ENCODE data around the gene KRTAP5-7.

KRTAP5-7 gene

GRCh38 chr11:71485466-71485865 is 41.6 kb upstream of the KRTAP5-7 start:
- Histone ChIP-seq H3K27ac (ENCODE audit: insufficient read depth, low read depth, low read length, poor library complexity, severe bottlenecking) (no peak overlapping the region), H3K27me3 (ENCODE audit: control insufficient read depth, insufficient read depth, low read length, poor library complexity, severe bottlenecking) (no peaks in the 10 kb centered on the region), H3K9me3 (ENCODE audit: control insufficient read depth, low read length) (no peaks in the 10 kb centered on the region), H3K4me1 (ENCODE audit: control insufficient read depth, insufficient read depth, low read length) (peaks cover 16% of the 10 kb centered on the region), H3K4me3 (ENCODE audit: insufficient read depth, low read depth, low read length) (no peak overlapping the region), H3K36me3 (ENCODE audit: control insufficient read depth, insufficient read depth, low read length) (peaks cover 17% of the 10 kb centered on the region)
- WGBS, 2 experiments: 95 to 96% methylated on average over 18 of the region's 18 CpGs

- H3K9me3 ChIP-seq (ENCODE audit: control insufficient read depth, low read length): no peaks in the 10 kb centered on the region
- no peaks in the 10 kb centered on the region for H3K27me3 ChIP-seq (ENCODE audit: control insufficient read depth, insufficient read depth, low read length, poor library complexity, severe bottlenecking)
- peaks cover 17% of the 10 kb centered on the region for H3K36me3 ChIP-seq (ENCODE audit: control insufficient read depth, insufficient read depth, low read length)
- H3K4me1 ChIP-seq (ENCODE audit: control insufficient read depth, insufficient read depth, low read length): peaks cover 16% of the 10 kb centered on the region
- no peak overlapping the region for H3K4me3 ChIP-seq (ENCODE audit: insufficient read depth, low read depth, low read length)
- 85 to 89% methylated on average over 1 of the region's 1 CpG for WGBS, 2 experiments
- H3K27ac ChIP-seq (ENCODE audit: insufficient read depth, low read depth, low read length, poor library complexity, severe bottlenecking): no peak overlapping the region
Measured at GRCh38 chr11:71486320-71486719, 40.7 kb upstream of the KRTAP5-7 start.

GRCh38 chr11:71488681-71489270 is 38.3 kb upstream of the KRTAP5-7 start:
- Histone ChIP-seq H3K27ac (ENCODE audit: insufficient read depth, low read depth, low read length, poor library complexity, severe bottlenecking) (no peak overlapping the region), H3K4me3 (ENCODE audit: insufficient read depth, low read depth, low read length) (no peak overlapping the region), H3K9me3 (ENCODE audit: control insufficient read depth, low read length) (no peaks in the 10 kb centered on the region), H3K4me1 (ENCODE audit: control insufficient read depth, insufficient read depth, low read length) (peaks cover 16% of the 10 kb centered on the region), H3K27me3 (ENCODE audit: control insufficient read depth, insufficient read depth, low read length, poor library complexity, severe bottlenecking) (no peaks in the 10 kb centered on the region), H3K36me3 (ENCODE audit: control insufficient read depth, insufficient read depth, low read length) (peaks cover 6% of the 10 kb centered on the region)
- WGBS, 2 experiments: 82 to 83% methylated on average over 6 of the region's 6 CpGs

GRCh38 chr11:71489311-71490043 is 37.6 kb upstream of the KRTAP5-7 start:
- Histone ChIP-seq H3K27me3 (ENCODE audit: control insufficient read depth, insufficient read depth, low read length, poor library complexity, severe bottlenecking) (no peaks in the 10 kb centered on the region), H3K9me3 (ENCODE audit: control insufficient read depth, low read length) (no peaks in the 10 kb centered on the region), H3K36me3 (ENCODE audit: control insufficient read depth, insufficient read depth, low read length) (peaks cover 2% of the 10 kb centered on the region), H3K27ac (ENCODE audit: insufficient read depth, low read depth, low read length, poor library complexity, severe bottlenecking) (no peak overlapping the region), H3K4me1 (ENCODE audit: control insufficient read depth, insufficient read depth, low read length) (peaks cover 16% of the 10 kb centered on the region), H3K4me3 (ENCODE audit: insufficient read depth, low read depth, low read length) (no peak overlapping the region)
- WGBS, 2 experiments: 90% methylated on average over 15 of the region's 15 CpGs

- Histone ChIP-seq H3K27ac (ENCODE audit: insufficient read depth, low read depth, low read length, poor library complexity, severe bottlenecking) (no peak overlapping the region), H3K36me3 (ENCODE audit: control insufficient read depth, insufficient read depth, low read length) (no peaks in the 10 kb centered on the region), H3K9me3 (ENCODE audit: control insufficient read depth, low read length) (no peaks in the 10 kb centered on the region), H3K4me3 (ENCODE audit: insufficient read depth, low read depth, low read length) (no peak overlapping the region), H3K4me1 (ENCODE audit: control insufficient read depth, insufficient read depth, low read length) (peaks cover 16% of the 10 kb centered on the region), H3K27me3 (ENCODE audit: control insufficient read depth, insufficient read depth, low read length, poor library complexity, severe bottlenecking) (no peaks in the 10 kb centered on the region)
- 95 to 96% methylated on average over 23 of the region's 23 CpGs for WGBS, 2 experiments
Measured at GRCh38 chr11:71490044-71490730, 36.9 kb upstream of the KRTAP5-7 start.

- H3K36me3 ChIP-seq (ENCODE audit: control insufficient read depth, insufficient read depth, low read length): no peaks in the 10 kb centered on the region
- H3K9me3 ChIP-seq (ENCODE audit: control insufficient read depth, low read length): no peaks in the 10 kb centered on the region
- WGBS, 2 experiments: 94 to 95% methylated on average over 28 of the region's 28 CpGs
- H3K27ac ChIP-seq (ENCODE audit: insufficient read depth, low read depth, low read length, poor library complexity, severe bottlenecking): no peak overlapping the region
- H3K27me3 ChIP-seq (ENCODE audit: control insufficient read depth, insufficient read depth, low read length, poor library complexity, severe bottlenecking): no peaks in the 10 kb centered on the region
- H3K4me1 ChIP-seq (ENCODE audit: control insufficient read depth, insufficient read depth, low read length): peaks cover 16% of the 10 kb centered on the region
- no peak overlapping the region for H3K4me3 ChIP-seq (ENCODE audit: insufficient read depth, low read depth, low read length)
Measured at GRCh38 chr11:71490731-71491390, 36.2 kb upstream of the KRTAP5-7 start.

GRCh38 chr11:71491531-71491930 is 35.5 kb upstream of the KRTAP5-7 start:
- Histone ChIP-seq H3K9me3 (ENCODE audit: control insufficient read depth, low read length) (no peaks in the 10 kb centered on the region), H3K36me3 (ENCODE audit: control insufficient read depth, insufficient read depth, low read length) (no peaks in the 10 kb centered on the region), H3K27ac (ENCODE audit: insufficient read depth, low read depth, low read length, poor library complexity, severe bottlenecking) (no peak overlapping the region), H3K4me1 (ENCODE audit: control insufficient read depth, insufficient read depth, low read length) (peaks cover 16% of the 10 kb centered on the region), H3K4me3 (ENCODE audit: insufficient read depth, low read depth, low read length) (no peak overlapping the region), H3K27me3 (ENCODE audit: control insufficient read depth, insufficient read depth, low read length, poor library complexity, severe bottlenecking) (no peaks in the 10 kb centered on the region)
- WGBS, 2 experiments: 94 to 95% methylated on average over 19 of the region's 19 CpGs

GRCh38 chr11:71491940-71492339 is 35.1 kb upstream of the KRTAP5-7 start:
- H3K4me3 ChIP-seq (ENCODE audit: insufficient read depth, low read depth, low read length): no peak overlapping the region
- no peak overlapping the region for H3K27ac ChIP-seq (ENCODE audit: insufficient read depth, low read depth, low read length, poor library complexity, severe bottlenecking)
- H3K27me3 ChIP-seq (ENCODE audit: control insufficient read depth, insufficient read depth, low read length, poor library complexity, severe bottlenecking): no peaks in the 10 kb centered on the region
- WGBS, 2 experiments: 89 to 90% methylated on average over 9 of the region's 9 CpGs
- H3K9me3 ChIP-seq (ENCODE audit: control insufficient read depth, low read length): no peaks in the 10 kb centered on the region
- no peaks in the 10 kb centered on the region for H3K36me3 ChIP-seq (ENCODE audit: control insufficient read depth, insufficient read depth, low read length)
- H3K4me1 ChIP-seq (ENCODE audit: control insufficient read depth, insufficient read depth, low read length): peaks cover 16% of the 10 kb centered on the region

- no peaks in the 10 kb centered on the region for H3K4me1 ChIP-seq (ENCODE audit: control insufficient read depth, insufficient read depth, low read length)
- H3K9me3 ChIP-seq (ENCODE audit: control insufficient read depth, low read length): no peaks in the 10 kb centered on the region
- 91 to 93% methylated on average over 20 of the region's 20 CpGs for WGBS, 2 experiments
- H3K27ac ChIP-seq (ENCODE audit: insufficient read depth, low read depth, low read length, poor library complexity, severe bottlenecking): no peak overlapping the region
- H3K4me3 ChIP-seq (ENCODE audit: insufficient read depth, low read depth, low read length): no peak overlapping the region
- no peaks in the 10 kb centered on the region for H3K36me3 ChIP-seq (ENCODE audit: control insufficient read depth, insufficient read depth, low read length)
- no peaks in the 10 kb centered on the region for H3K27me3 ChIP-seq (ENCODE audit: control insufficient read depth, insufficient read depth, low read length, poor library complexity, severe bottlenecking)
Measured at GRCh38 chr11:71495286-71496230, 31.5 kb upstream of the KRTAP5-7 start.
